GM12878 (cell line): Measurements from ENCODE around the gene TOMM20L. TPM values are rescaled to one million over a fixed set of nuclear protein-coding genes. Genes with fewer than 3 reads are reported as not detected.

Experiments used
- ATAC-seq: fragments of 200-7000 bp; cut with Tn5 transposase; 3 replicates; pipeline ENCODE4 v1.9.1; 2020; ENCODE audit warnings: mild to moderate bottlenecking, moderate library complexity
- BruUV-seq: library from RNA; stranded (reverse); fragments of 400-500 nt; replicated peaks from 2 replicates; lab custom pipeline; 2021; lab: Mats Ljungman, UMichigan
- CTCF ChIA-PET: fragments of 300-600 bp; sonication (Branson Sonifier 250); formaldehyde crosslinking; extraction: SDS; loops from one replicate; lab custom pipeline; 2021; ENCODE audit warnings: inconsistent platforms; lab: Yijun Ruan, JAX
- POLR2A ChIA-PET: fragments of 350-600 bp; formaldehyde crosslinking; extraction: SDS; loops from one replicate; lab custom pipeline; 2021; ENCODE audit warnings: inconsistent platforms; lab: Charles Lee
- RAD21 ChIA-PET: fragments of 300-600 bp; sonication (Branson Sonifier 250); formaldehyde crosslinking; loops from one replicate; lab custom pipeline; 2023; ENCODE audit warnings: antibody characterized with exemption; ENCODE audit not compliant: unreplicated experiment; lab: Charles Lee
- SMC1A ChIA-PET: fragments of 300-600 bp; sonication (Branson Sonifier 250); formaldehyde crosslinking; loops from one replicate; lab custom pipeline; 2023; ENCODE audit not compliant: unreplicated experiment, uncharacterized antibody; lab: Charles Lee
- DNase-seq: peaks from one replicate; pipeline ENCODE4 v3.0.0-alpha.2; 2011; ENCODE audit warnings: low read depth, low spot score
- FAIRE-seq: peaks from 3 replicates; lab custom pipeline; 2011; peaks lifted over from hg19 to GRCh38; lab: Jason Lieb, UNC
- H2AFZ ChIP-seq: 2 replicates; pipeline ENCODE4 v1.6.0; 2011; ENCODE audit warnings: low read depth, low read length, control low read depth; ENCODE audit not compliant: control insufficient read depth
- H3K27ac ChIP-seq: 2 replicates; pipeline ENCODE4 v1.5.1; 2011; ENCODE audit warnings: control low read depth; ENCODE audit not compliant: control insufficient read depth, insufficient read depth
- H3K27me3 ChIP-seq, 2 experiments: replicated peaks in 1 of 2; 2 replicates each; pipeline versions ENCODE4 v1.6.0 to v1.6.1; 2011; ENCODE audit warnings: low read length in 1 of 2; ENCODE audit not compliant: control insufficient read depth in 2 of 2, insufficient read depth in 2 of 2
- H3K36me3 ChIP-seq, 2 experiments: 2 replicates each; pipeline ENCODE4 v1.5.1; 2011; ENCODE audit warnings: low read length in 1 of 2; ENCODE audit not compliant: control insufficient read depth in 2 of 2, insufficient read depth in 2 of 2
- H3K4me1 ChIP-seq: 2 replicates; pipeline ENCODE4 v1.6.1; 2011; ENCODE audit warnings: mild to moderate bottlenecking, low read length, moderate library complexity, mixed read lengths; ENCODE audit not compliant: control insufficient read depth, insufficient read depth
- H3K4me2 ChIP-seq: 2 replicates; pipeline ENCODE4 v1.6.0; 2011; ENCODE audit warnings: control low read depth; ENCODE audit not compliant: control insufficient read depth, insufficient read depth
- H3K4me3 ChIP-seq: fragments of 200-600 bp; sonication (generic); 2 replicates; pipeline ENCODE4 v1.5.1; 2016
- H3K79me2 ChIP-seq: 2 replicates; pipeline ENCODE4 v1.6.0; 2011; ENCODE audit warnings: low read length; ENCODE audit not compliant: control insufficient read depth, insufficient read depth
- H3K9ac ChIP-seq: 2 replicates; pipeline ENCODE4 v1.8.0; 2011; ENCODE audit warnings: low read length, control low read depth, mixed read lengths; ENCODE audit not compliant: control insufficient read depth, insufficient read depth
- H3K9me3 ChIP-seq: replicated peaks from 3 replicates; pipeline ENCODE4 v1.5.1; 2011; ENCODE audit warnings: mild to moderate bottlenecking, low read length; ENCODE audit not compliant: control insufficient read depth, insufficient read depth
- H4K20me1 ChIP-seq: 2 replicates; pipeline ENCODE4 v1.6.0; 2011; ENCODE audit not compliant: control insufficient read depth, insufficient read depth
- BCLAF1 ChIP-seq: fragments of 450-650 bp; IDR thresholded peaks from 2 replicates; pipeline ENCODE4 v1.6.1; 2017; ENCODE audit warnings: antibody characterized with exemption, mild to moderate bottlenecking, moderate library complexity
- BHLHE40 ChIP-seq, 2 experiments: fragments of 450-650 bp in 1 of 2; IDR thresholded peaks; 2 replicates each; pipeline ENCODE4 v1.6.1; 2011 to 2017; ENCODE audit warnings: low read depth in 2 of 2, borderline replicate concordance in 1 of 2, improper control_type of control experiment in 1 of 2, low read length in 1 of 2, mild to moderate bottlenecking in 1 of 2
- DPF2 ChIP-seq: fragments of 450-650 bp; IDR thresholded peaks from 2 replicates; pipeline ENCODE4 v1.6.1; 2017; ENCODE audit warnings: mild to moderate bottlenecking
- GATAD2B ChIP-seq: fragments of 450-650 bp; conservative IDR thresholded peaks from 2 replicates; pipeline ENCODE4 v1.6.1; 2017; ENCODE audit warnings: low read depth, mild to moderate bottlenecking, moderate library complexity
- MXI1 ChIP-seq: fragments of 150-350 bp; IDR thresholded peaks from 2 replicates; pipeline ENCODE4 v1.6.1; 2011; ENCODE audit warnings: low read depth, mild to moderate bottlenecking, inconsistent platforms, low read length, improper control_type of control experiment
- NFIC ChIP-seq: IDR thresholded peaks from 2 replicates; pipeline ENCODE4 v1.6.1; 2012; ENCODE audit warnings: low read depth, mild to moderate bottlenecking, inconsistent platforms, low read length, moderate library complexity
- PRDM15 ChIP-seq: fragments of 450-650 bp; formaldehyde crosslinking; IDR thresholded peaks from 2 replicates; pipeline ENCODE4 v1.4.0; 2020; ENCODE audit warnings: mild to moderate bottlenecking, moderate library complexity
- SMARCA5 ChIP-seq: fragments of 450-650 bp; IDR thresholded peaks from 2 replicates; pipeline ENCODE4 v1.6.1; 2017; ENCODE audit warnings: mild to moderate bottlenecking
- SREBF1 ChIP-seq: IDR thresholded peaks from 2 replicates; pipeline ENCODE4 v1.6.1; 2012; ENCODE audit warnings: mild to moderate bottlenecking, low read length
- TAF1 ChIP-seq: IDR thresholded peaks from 2 replicates; pipeline ENCODE4 v1.6.1; 2011; ENCODE audit warnings: mild to moderate bottlenecking, low read depth, low read length, borderline replicate concordance
- TBL1XR1 ChIP-seq: IDR thresholded peaks from 2 replicates; pipeline ENCODE4 v1.6.1; 2012; ENCODE audit warnings: low read depth, low read length, improper control_type of control experiment
- USF2 ChIP-seq: IDR thresholded peaks from 2 replicates; pipeline ENCODE4 v1.6.1; 2011; ENCODE audit warnings: low read depth, low read length, improper control_type of control experiment, borderline replicate concordance
- ZSCAN29 ChIP-seq: fragments of 450-650 bp; IDR thresholded peaks from 2 replicates; pipeline ENCODE4 v1.6.1; 2017; ENCODE audit warnings: mild to moderate bottlenecking, moderate library complexity
- WGBS: methylation state at CpG from one replicate; pipeline ENCODE4 v1.1.6; 2016; ENCODE audit warnings: low lambda C conversion rate; ENCODE audit not compliant: insufficient replicate concordance, insufficient coverage; ENCODE audit errors: missing lambda C conversion rate; 5-methylcytosine and 5-hydroxymethylcytosine counted together
- in situ Hi-C: fragments of 300-500 bp; cut with MboI; formaldehyde crosslinking; loops from 9 replicates; pipeline ENCODE4 v1.14.3; 2018; ENCODE audit warnings: mixed read lengths
- intact Hi-C: fragments of 100-400 bp; cut with micrococcal nuclease; formaldehyde crosslinking; loops from one replicate; pipeline ENCODE4 v1.14.2; 2022; ENCODE audit not compliant: unreplicated experiment
- polyA plus RNA-seq, 11 experiments: library from polyadenylated mRNA; depleted of rRNA in 4 of 11; unstranded in 6 of 11; stranded (reverse) in 5 of 11; fragments of >200 nt; fragmentation: Nextera tagmentation in 4 of 11; fragmentation: Illumina TruSeq in 1 of 11; extraction: Ambion mirVana in 4 of 11; extraction: Trizol in 1 of 11; gene quantifications; 1 replicate in 1 of 11; 2 replicates in 10 of 11; pipeline versions ENCODE4 v1.2.1 to v1.2.3, GENCODE V29; 2011 to 2016; ENCODE audit warnings: inconsistent platforms in 2 of 11, missing spikeins in 2 of 11, low read depth in 1 of 11
- total RNA-seq, 4 experiments: library from RNA; depleted of rRNA in 3 of 4; stranded (reverse); fragments of >200 nt in 3 of 4; fragmentation: Illumina TruSeq in 1 of 4; extraction: Trizol in 1 of 4; gene quantifications; 2 replicates each; pipeline versions ENCODE4 v1.2.1 to v1.2.3, GENCODE V29; 2013 to 2021
- TF ChIP-seq, protein P1 (sequence below): fragments of 450-650 bp; IDR thresholded peaks from 2 replicates; pipeline ENCODE4 v1.6.1; 2016; ENCODE audit warnings: mild to moderate bottlenecking

Gene TOMM20L
- total and polyA plus RNA-seq, 10 of the 15 experiments (the other 5 are each of a cell fraction or from before 2014, with no cell fraction given), result 0.28 TPM; not detected in 9

- no peak for TF ChIP-seq TBL1XR1
- no peak for TF ChIP-seq MXI1
- TF ChIP-seq GATAD2B, result no peak
- TF ChIP-seq PRDM15 (CRISPR knock-in tag), result no peak
Observed at GRCh38 chr14:58401587-58401986, 5.9 kb downstream of the TOMM20L start (continued).

DNA sequence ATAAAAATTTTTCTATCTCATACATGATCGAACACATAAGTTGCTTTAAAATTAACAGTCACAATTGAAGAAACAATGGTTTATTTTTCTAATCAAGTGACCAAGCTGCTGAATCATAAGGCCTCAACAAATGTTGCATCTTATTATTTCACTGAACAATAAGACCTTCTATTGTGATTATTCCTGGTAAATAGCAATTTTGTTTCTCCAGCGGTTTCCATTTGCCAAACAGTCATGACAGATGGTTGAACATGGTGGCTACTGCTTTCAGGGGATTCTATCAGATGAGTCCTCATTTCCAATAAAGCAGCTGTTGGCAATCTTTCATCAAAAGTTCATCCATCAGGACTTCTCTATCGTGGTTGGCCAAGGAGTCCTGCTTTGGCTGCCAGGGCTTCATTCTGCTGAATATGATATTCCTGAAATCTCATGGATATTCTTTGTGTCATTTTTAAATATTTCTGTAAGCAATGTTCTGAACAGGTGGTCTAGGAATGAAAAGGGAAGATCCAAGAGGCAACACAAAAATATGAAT lies 13.0 kb downstream of the TOMM20L start:
- H3K27me3 ChIP-seq, result no peaks in the 10 kb centered on the region
- H4K20me1 ChIP-seq, result no peaks in the 10 kb centered on the region
- H2AFZ ChIP-seq, result no peak overlapping the region
- FAIRE-seq, result no peak
- ChIA-PET CTCF (no interaction called here), SMC1A (no interaction called here), POLR2A (no interaction called here), RAD21 (no interaction called here)
- no peak overlapping the region for H3K9ac ChIP-seq
- intact Hi-C loops, result no loop called here
- BruUV-seq, result no TSS peak
- H3K36me3 ChIP-seq, result peaks cover 4 to 16% of the 10 kb centered on the region in 2 experiments; a peak in 3 of 4 replicates
- no peak overlapping the region for H3K27ac ChIP-seq
- in situ Hi-C loops, result no loop called here
- ATAC-seq, result no peak
- no peaks in the 10 kb centered on the region for H3K9me3 ChIP-seq
- no peaks in the 10 kb centered on the region; the same call in 1 of the 2 replicates for H3K79me2 ChIP-seq
- no peaks in the 10 kb centered on the region for H3K4me1 ChIP-seq
- no peak for DNase-seq
- H3K4me2 ChIP-seq, result no peak overlapping the region
- H3K4me3 ChIP-seq, result no peak overlapping the region
- WGBS, result 97% methylated on average over 3 of the region's 3 CpGs
- no peak for TF ChIP-seq SREBF1
- TF ChIP-seq DPF2, result no peak
- TF ChIP-seq SMARCA5, result no peak
- no peak for TF ChIP-seq BCLAF1
- no peak for TF ChIP-seq USF2
- no peak for TF ChIP-seq ZSCAN29
- TF ChIP-seq NFIC, result no peak
- no peak for TF ChIP-seq TAF1
- TF ChIP-seq, protein P1, sequence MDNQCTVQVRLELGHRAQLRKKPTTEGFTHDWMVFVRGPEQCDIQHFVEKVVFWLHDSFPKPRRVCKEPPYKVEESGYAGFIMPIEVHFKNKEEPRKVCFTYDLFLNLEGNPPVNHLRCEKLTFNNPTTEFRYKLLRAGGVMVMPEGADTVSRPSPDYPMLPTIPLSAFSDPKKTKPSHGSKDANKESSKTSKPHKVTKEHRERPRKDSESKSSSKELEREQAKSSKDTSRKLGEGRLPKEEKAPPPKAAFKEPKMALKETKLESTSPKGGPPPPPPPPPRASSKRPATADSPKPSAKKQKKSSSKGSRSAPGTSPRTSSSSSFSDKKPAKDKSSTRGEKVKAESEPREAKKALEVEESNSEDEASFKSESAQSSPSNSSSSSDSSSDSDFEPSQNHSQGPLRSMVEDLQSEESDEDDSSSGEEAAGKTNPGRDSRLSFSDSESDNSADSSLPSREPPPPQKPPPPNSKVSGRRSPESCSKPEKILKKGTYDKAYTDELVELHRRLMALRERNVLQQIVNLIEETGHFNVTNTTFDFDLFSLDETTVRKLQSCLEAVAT, result no peak
- no peak for TF ChIP-seq BHLHE40 (IDR thresholded peaks at IDR 0.05; ENCODE audit: borderline replicate concordance in 1 of 2, low read depth in 2 of 2, low read length in 1 of 2)
